Uterus (tissue), 4 donors: Measurements from ENCODE around the gene HIPK4. TPM values are rescaled to one million over a fixed set of nuclear protein-coding genes. Genes with fewer than 3 reads are reported as not detected.

Experiments
- DNase-seq, 2 donors: peaks; one replicate each; pipeline ENCODE4 v3.0.0-alpha.2; 2019 to 2020
- H3K27ac ChIP-seq, 2 donors: fragments of 200-600 bp; sonication (generic); 1 replicate in 1 of 2; 2 replicates in 1 of 2; pipeline ENCODE4 v1.5.1; 2016 to 2018
- H3K27me3 ChIP-seq, 2 donors: fragments of 200-600 bp; sonication (generic); one replicate each; pipeline ENCODE4 v1.5.1; 2018 to 2019; ENCODE audit warnings: control low read depth in 1 of 2
- H3K36me3 ChIP-seq, 2 donors: fragments of 200-600 bp; sonication (generic); one replicate each; pipeline ENCODE4 v1.5.1; 2019; ENCODE audit warnings: control low read depth in 1 of 2
- H3K4me1 ChIP-seq, 2 donors: fragments of 200-600 bp; sonication (generic); one replicate each; pipeline ENCODE4 v1.5.1; 2018 to 2019; ENCODE audit warnings: control low read depth in 1 of 2
- H3K4me3 ChIP-seq, 2 donors: fragments of 200-600 bp; sonication (generic); 1 replicate in 1 of 2; 2 replicates in 1 of 2; pipeline ENCODE4 v1.5.1; 2018 to 2019; ENCODE audit warnings: mild to moderate bottlenecking in 1 of 2
- H3K9me3 ChIP-seq, 2 donors: fragments of 200-600 bp; sonication (generic); one replicate each; pipeline ENCODE4 v1.5.1; 2019; ENCODE audit warnings: control low read depth in 1 of 2
- CTCF ChIP-seq, 4 experiments: fragments of 200-600 bp in 2 of 4; fragments of 450-650 bp in 2 of 4; sonication (generic) in 2 of 4; IDR thresholded peaks; one replicate each; pipeline ENCODE4 v1.5.1; 2016 to 2019; ENCODE audit warnings: antibody characterized with exemption in 4 of 4, mild to moderate bottlenecking in 2 of 4, moderate library complexity in 1 of 4
- POLR2A ChIP-seq, 2 donors: fragments of 450-650 bp; IDR thresholded peaks; one replicate each; pipeline ENCODE4 v1.6.1; 2016; ENCODE audit warnings: antibody characterized with exemption in 2 of 2, mild to moderate bottlenecking in 1 of 2, moderate library complexity in 1 of 2
- intact Hi-C: fragments of 100-400 bp; cut with DNase I; formaldehyde crosslinking; loops from one replicate; pipeline ENCODE4 v1.15.1; 2023; ENCODE audit warnings: low total_unique reads
- total RNA-seq, 4 donors: library from RNA; depleted of rRNA in 3 of 4; stranded (reverse); fragments of >200 nt in 3 of 4; gene quantifications; one replicate each; pipeline versions ENCODE4 v1.1.0 to v1.2.4, GENCODE V29; 2014 to 2023
- donor health status: DM: yes; HTN: yes; CAD: no.

Gene HIPK4
- total RNA-seq, 4 donors from 2014 or later = 0.40 to 0.48 TPM; not detected in 2

- no peak for TF ChIP-seq POLR2A (IDR thresholded peaks at IDR 0.05)
- no peak for TF ChIP-seq CTCF (IDR thresholded peaks at IDR 0.05)
- H3K27me3 ChIP-seq = no peaks in the 10 kb centered on the region
- DNase-seq = no peak
- no peak overlapping the region for H3K27ac ChIP-seq
- no peaks in the 10 kb centered on the region for H3K4me1 ChIP-seq
- no peak overlapping the region for H3K4me3 ChIP-seq
- no peaks in the 10 kb centered on the region for H3K9me3 ChIP-seq
- intact Hi-C loops = no loop called here
- H3K36me3 ChIP-seq = no peaks in the 10 kb centered on the region
Measured at GRCh38 chr19:40400559-40400958, 10.6 kb upstream of the HIPK4 start.

GRCh38 chr19:40398417-40399131 lies 8.6 kb upstream of the HIPK4 start:
- no peaks in the 10 kb centered on the region for H3K36me3 ChIP-seq
- intact Hi-C loops = no loop called here

GRCh38 chr19:40397568-40397906 lies 7.6 kb upstream of the HIPK4 start:
- no peak for TF ChIP-seq POLR2A (IDR thresholded peaks at IDR 0.05)
- TF ChIP-seq CTCF (IDR thresholded peaks at IDR 0.05) = no peak
- no peak for DNase-seq
- intact Hi-C loops = no loop called here
- Histone ChIP-seq H3K4me1 (no peaks in the 10 kb centered on the region), H3K27me3 (no peaks in the 10 kb centered on the region), H3K27ac (no peak overlapping the region), H3K4me3 (no peak overlapping the region), H3K36me3 (no peaks in the 10 kb centered on the region), H3K9me3 (no peaks in the 10 kb centered on the region)

More at GRCh38 chr19:40398417-40399131, 8.6 kb upstream of the HIPK4 start:
- Histone ChIP-seq H3K4me3 (no peak overlapping the region), H3K4me1 (no peaks in the 10 kb centered on the region), H3K9me3 (no peaks in the 10 kb centered on the region), H3K27me3 (no peaks in the 10 kb centered on the region), H3K27ac (no peak overlapping the region)
- DNase-seq = peak in 1 of 2 donors; percentile 45
- no peak for TF ChIP-seq CTCF (IDR thresholded peaks at IDR 0.05)
- no peak for TF ChIP-seq POLR2A (IDR thresholded peaks at IDR 0.05)

DNA sequence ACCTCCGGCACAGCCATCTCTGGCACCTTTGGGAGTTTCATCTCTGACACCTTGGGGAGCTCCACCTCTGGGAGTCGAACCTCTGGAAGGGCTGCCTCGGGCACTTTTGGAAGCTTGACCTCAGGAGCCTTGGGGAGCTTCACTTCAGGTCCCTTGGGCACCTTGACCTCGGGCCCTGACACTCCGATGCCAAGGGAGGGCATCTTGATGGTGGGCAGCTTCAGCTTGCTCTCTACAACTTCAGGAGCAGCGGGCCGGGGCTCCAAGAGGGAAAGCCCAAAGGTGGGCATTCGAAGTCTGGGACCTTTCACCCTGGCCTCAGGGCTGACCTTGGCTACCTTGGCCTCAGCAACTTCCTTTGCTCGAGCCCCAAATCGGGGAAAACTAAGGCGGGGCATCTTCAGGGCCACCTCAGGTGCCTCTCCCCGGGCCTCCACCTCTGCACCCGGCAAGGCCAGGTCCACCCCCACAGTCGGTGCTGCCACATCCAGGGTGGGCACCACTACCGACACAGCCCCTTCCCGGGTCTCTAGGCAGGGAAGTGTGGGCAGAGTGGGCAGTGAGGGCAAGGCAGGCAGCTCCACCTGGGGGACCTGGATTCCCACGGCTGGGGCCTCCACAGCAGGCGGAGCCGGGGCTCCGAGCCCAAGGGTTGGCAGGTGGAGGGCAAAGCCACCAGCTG lies 7.0 kb upstream of the HIPK4 start:
- no peak for TF ChIP-seq CTCF (IDR thresholded peaks at IDR 0.05)
- TF ChIP-seq POLR2A (IDR thresholded peaks at IDR 0.05) = no peak
- intact Hi-C loops = no loop called here

GRCh38 chr19:40395956-40396355 lies 6.0 kb upstream of the HIPK4 start:
- H3K4me3 ChIP-seq = no peak overlapping the region
- intact Hi-C loops = no loop called here
- H3K36me3 ChIP-seq = no peaks in the 10 kb centered on the region
- H3K4me1 ChIP-seq = no peaks in the 10 kb centered on the region
- DNase-seq = no peak
- no peaks in the 10 kb centered on the region for H3K9me3 ChIP-seq
- no peak overlapping the region for H3K27ac ChIP-seq
- no peaks in the 10 kb centered on the region for H3K27me3 ChIP-seq
- TF ChIP-seq POLR2A (IDR thresholded peaks at IDR 0.05) (no peak), CTCF (IDR thresholded peaks at IDR 0.05) (no peak)

More for the DNA sequence above, 7.0 kb upstream of the HIPK4 start:
- no peaks in the 10 kb centered on the region for H3K4me1 ChIP-seq
- DNase-seq = no peak
- no peaks in the 10 kb centered on the region for H3K27me3 ChIP-seq
- H3K27ac ChIP-seq = no peak overlapping the region
- no peak overlapping the region for H3K4me3 ChIP-seq
- H3K36me3 ChIP-seq = no peaks in the 10 kb centered on the region
- no peaks in the 10 kb centered on the region for H3K9me3 ChIP-seq
